ENCODE measurements around the gene NPIPB8. TPM values are rescaled to one million over a fixed set of nuclear protein-coding genes. Genes with fewer than 3 reads are reported as not detected.
"Not testable (repeated sequence)": the region's sequence is repeated elsewhere in the genome, so short reads cannot be mapped to it uniquely, and the experiment has no call there.

The NPIPB8 gene
- polyA plus RNA-seq, 3 donors, result 0.11 TPM; not detected in 2

DNA sequence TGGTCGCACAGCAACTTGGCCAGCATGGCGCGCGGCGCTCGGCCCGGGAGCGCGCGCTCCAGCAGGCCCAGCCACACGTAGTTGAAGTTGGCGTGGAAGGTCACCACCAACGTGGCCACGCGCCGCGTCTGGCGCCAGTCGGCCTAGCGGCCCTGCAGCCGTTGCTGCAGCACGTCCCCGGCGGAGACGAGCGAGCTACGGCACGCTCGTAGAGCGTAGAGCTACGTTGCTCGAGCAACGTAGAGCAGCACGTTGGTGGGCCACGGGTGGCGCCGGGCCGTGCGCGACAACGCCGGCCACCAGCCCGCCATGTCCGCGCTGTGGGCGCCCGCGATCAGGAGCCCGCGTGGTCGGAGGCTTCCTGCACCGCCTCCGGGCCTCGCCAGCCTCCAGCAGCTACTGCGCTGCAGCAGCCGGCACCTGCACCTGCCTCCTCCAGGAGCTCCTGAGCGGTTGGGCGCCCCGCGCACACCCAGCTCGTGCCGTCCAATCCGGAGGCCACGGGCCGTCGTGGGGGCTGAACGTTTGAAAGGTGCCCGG is 14.6 kb upstream of the NPIPB8 start:
- no peak for TF ChIP-seq CTCF (IDR thresholded peaks at IDR 0.05)
- Histone ChIP-seq H4K20me1 (ENCODE audit: insufficient read depth, low read length) (no peaks in the 10 kb centered on the region), H3K9ac (ENCODE audit: insufficient read depth, low read length, poor library complexity, severe bottlenecking) (peak overlapping the region; percentile 59), H3K4me2 (replicated peaks; ENCODE audit: extremely low read depth, low read length, poor library complexity, severe bottlenecking) (peak overlapping the region; percentile 78), H3K4me1 (ENCODE audit: control insufficient read depth in 1 of 2, insufficient read depth in 2 of 2, low read length in 2 of 2) (peaks cover 25 to 30% of the 10 kb centered on the region in 2 donors), H3K27ac (ENCODE audit: low read depth in 1 of 2, low read length in 2 of 2) (peak overlapping the region in 1 of 2 donors; percentile 53), H2AFZ (ENCODE audit: insufficient read depth, low read depth, low read length, poor library complexity, severe bottlenecking) (peak overlapping the region; percentile 85), H3K9me3 (replicated peaks in 1 of 2; ENCODE audit: control insufficient read depth in 1 of 2, insufficient read depth in 1 of 2, low read length in 2 of 2) (no peaks in the 10 kb centered on the region), H3K79me2 (ENCODE audit: insufficient read depth, low read length) (peaks cover 28% of the 10 kb centered on the region), H3K4me3 (replicated peaks in 1 of 3; ENCODE audit: low read depth in 2 of 3, low read length in 3 of 3) (peak overlapping the region; percentile 47 to 77 (median 49)), H3K27me3 (ENCODE audit: control insufficient read depth in 2 of 2, insufficient read depth in 2 of 2, low read length in 2 of 2) (no peaks in the 10 kb centered on the region), H3K36me3 (replicated peaks in 1 of 2; ENCODE audit: control insufficient read depth in 1 of 2, insufficient read depth in 2 of 2, low read length in 2 of 2) (peaks cover 0 to 6% of the 10 kb centered on the region in 2 donors)
- H3K4me3 Mint-ChIP-seq, result peak overlapping the region; percentile 85 to 93
- peak overlapping the region in 5 of 7 donors; percentile 51 to 87 (median 86) for H3K27ac Mint-ChIP-seq
- intact Hi-C loops (cut with micrococcal nuclease), result no loop called here
- no peaks in the 10 kb centered on the region for H3K9me3 Mint-ChIP-seq
- peaks cover 34% of the 10 kb centered on the region for H3K4me1 Mint-ChIP-seq
- H3K27me3 Mint-ChIP-seq (ENCODE audit: low read depth in 3 of 3), result peaks cover 0 to 4% (median 1%) of the 10 kb centered on the region in 3 donors
- peaks cover 10 to 18% of the 10 kb centered on the region in 2 donors for H3K36me3 Mint-ChIP-seq
- peak; percentile 40 to 53 (median 52) for DNase-seq
- under 1% methylated on average over 68 of the region's 68 CpGs for WGBS (ENCODE audit: insufficient coverage)

GRCh38 chr16:28630905-28631304 is 7.0 kb upstream of the NPIPB8 start:
- H3K27ac Mint-ChIP-seq; H3K4me1 ChIP-seq (ENCODE audit: control insufficient read depth in 1 of 2, insufficient read depth in 2 of 2, low read length in 2 of 2); H2AFZ ChIP-seq (ENCODE audit: insufficient read depth, low read depth, low read length, poor library complexity, severe bottlenecking); H3K9me3 Mint-ChIP-seq; H3K4me3 ChIP-seq (replicated peaks in 1 of 3; ENCODE audit: low read depth in 2 of 3, low read length in 3 of 3); DNase-seq; intact Hi-C loops (cut with micrococcal nuclease); H3K4me2 ChIP-seq (replicated peaks; ENCODE audit: extremely low read depth, low read length, poor library complexity, severe bottlenecking); H3K4me3 Mint-ChIP-seq; H3K9me3 ChIP-seq (replicated peaks in 1 of 2; ENCODE audit: control insufficient read depth in 1 of 2, insufficient read depth in 1 of 2, low read length in 2 of 2); H3K36me3 Mint-ChIP-seq; H4K20me1 ChIP-seq (ENCODE audit: insufficient read depth, low read length); H3K36me3 ChIP-seq (replicated peaks in 1 of 2; ENCODE audit: control insufficient read depth in 1 of 2, insufficient read depth in 2 of 2, low read length in 2 of 2); H3K27ac ChIP-seq (ENCODE audit: low read depth in 1 of 2, low read length in 2 of 2); H3K9ac ChIP-seq (ENCODE audit: insufficient read depth, low read length, poor library complexity, severe bottlenecking); H3K27me3 ChIP-seq (ENCODE audit: control insufficient read depth in 2 of 2, insufficient read depth in 2 of 2, low read length in 2 of 2); H3K4me1 Mint-ChIP-seq; H3K79me2 ChIP-seq (ENCODE audit: insufficient read depth, low read length); H3K27me3 Mint-ChIP-seq (ENCODE audit: low read depth in 3 of 3): not testable (repeated sequence)
- 86% methylated on average over 1 of the region's 5 CpGs for WGBS (ENCODE audit: insufficient coverage)

GRCh38 chr16:28636093-28636823 is 1.6 kb upstream of the NPIPB8 start:
- intact Hi-C loops (cut with micrococcal nuclease); H3K79me2 ChIP-seq (ENCODE audit: insufficient read depth, low read length); H3K4me2 ChIP-seq (replicated peaks; ENCODE audit: extremely low read depth, low read length, poor library complexity, severe bottlenecking); H3K4me1 ChIP-seq (ENCODE audit: control insufficient read depth in 1 of 2, insufficient read depth in 2 of 2, low read length in 2 of 2); H3K27me3 ChIP-seq (ENCODE audit: control insufficient read depth in 2 of 2, insufficient read depth in 2 of 2, low read length in 2 of 2); H3K27ac ChIP-seq (ENCODE audit: low read depth in 1 of 2, low read length in 2 of 2); H3K36me3 ChIP-seq (replicated peaks in 1 of 2; ENCODE audit: control insufficient read depth in 1 of 2, insufficient read depth in 2 of 2, low read length in 2 of 2); H3K4me3 ChIP-seq (replicated peaks in 1 of 3; ENCODE audit: low read depth in 2 of 3, low read length in 3 of 3); H3K4me1 Mint-ChIP-seq; H3K27ac Mint-ChIP-seq; H3K9me3 Mint-ChIP-seq; H3K27me3 Mint-ChIP-seq (ENCODE audit: low read depth in 3 of 3); H3K4me3 Mint-ChIP-seq; H2AFZ ChIP-seq (ENCODE audit: insufficient read depth, low read depth, low read length, poor library complexity, severe bottlenecking); H3K36me3 Mint-ChIP-seq; H3K9me3 ChIP-seq (replicated peaks in 1 of 2; ENCODE audit: control insufficient read depth in 1 of 2, insufficient read depth in 1 of 2, low read length in 2 of 2); H3K9ac ChIP-seq (ENCODE audit: insufficient read depth, low read length, poor library complexity, severe bottlenecking); H4K20me1 ChIP-seq (ENCODE audit: insufficient read depth, low read length): not testable (repeated sequence)
- DNase-seq, result peak in 1 of 3 donors; percentile 6
- WGBS (ENCODE audit: insufficient coverage), result no CpG with 5 or more reads among the region's 5 CpGs

DNA sequence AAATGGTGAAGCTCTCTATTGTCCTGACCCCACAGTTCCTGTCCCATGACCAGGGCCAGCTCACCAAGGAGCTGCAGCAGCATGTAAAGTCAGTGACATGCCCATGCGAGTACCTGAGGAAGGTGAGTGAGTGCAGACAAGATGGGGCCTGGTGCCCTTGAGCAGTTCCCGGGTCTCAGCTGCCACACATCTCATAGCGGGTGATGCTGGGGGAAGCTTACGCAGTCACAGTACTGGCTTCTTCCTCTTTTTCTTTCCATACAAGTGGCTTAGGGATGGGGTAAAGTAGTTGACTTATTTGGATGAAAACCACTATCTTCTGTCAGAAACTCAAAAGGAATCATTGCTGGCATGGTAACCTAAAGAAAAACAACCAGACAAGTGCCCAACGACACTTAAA is 494 bp downstream of the NPIPB8 start:
- H3K4me3 ChIP-seq (replicated peaks in 1 of 3; ENCODE audit: low read depth in 2 of 3, low read length in 3 of 3); H3K79me2 ChIP-seq (ENCODE audit: insufficient read depth, low read length); H2AFZ ChIP-seq (ENCODE audit: insufficient read depth, low read depth, low read length, poor library complexity, severe bottlenecking); H3K27ac Mint-ChIP-seq; H3K9me3 ChIP-seq (replicated peaks in 1 of 2; ENCODE audit: control insufficient read depth in 1 of 2, insufficient read depth in 1 of 2, low read length in 2 of 2); H4K20me1 ChIP-seq (ENCODE audit: insufficient read depth, low read length); H3K4me3 Mint-ChIP-seq; H3K4me2 ChIP-seq (replicated peaks; ENCODE audit: extremely low read depth, low read length, poor library complexity, severe bottlenecking); H3K27me3 ChIP-seq (ENCODE audit: control insufficient read depth in 2 of 2, insufficient read depth in 2 of 2, low read length in 2 of 2); H3K27me3 Mint-ChIP-seq (ENCODE audit: low read depth in 3 of 3); DNase-seq; H3K36me3 ChIP-seq (replicated peaks in 1 of 2; ENCODE audit: control insufficient read depth in 1 of 2, insufficient read depth in 2 of 2, low read length in 2 of 2); H3K36me3 Mint-ChIP-seq; intact Hi-C loops (cut with micrococcal nuclease); H3K9me3 Mint-ChIP-seq; H3K4me1 Mint-ChIP-seq; H3K27ac ChIP-seq (ENCODE audit: low read depth in 1 of 2, low read length in 2 of 2); H3K9ac ChIP-seq (ENCODE audit: insufficient read depth, low read length, poor library complexity, severe bottlenecking); H3K4me1 ChIP-seq (ENCODE audit: control insufficient read depth in 1 of 2, insufficient read depth in 2 of 2, low read length in 2 of 2): not testable (repeated sequence)
- WGBS (ENCODE audit: insufficient coverage), result no CpG with 5 or more reads among the region's 5 CpGs
